Prostate gland (tissue), 2 donors: ENCODE measurements around the gene PCDH9. TPM values are rescaled to one million over a fixed set of nuclear protein-coding genes. Genes with fewer than 3 reads are reported as not detected.

ENCODE experiments used
- DNase-seq: peaks from one replicate; pipeline ENCODE4 v3.0.0-alpha.2; 2019; ENCODE audit warnings: low spot score
- H3K27ac ChIP-seq, 2 donors: fragments of 200-600 bp; sonication (generic); 2 replicates each; pipeline ENCODE4 v1.5.1; 2017 to 2019
- H3K27me3 ChIP-seq: fragments of 200-600 bp; sonication (generic); replicated peaks from 2 replicates; pipeline ENCODE4 v1.5.1; 2019; ENCODE audit not compliant: insufficient read depth
- H3K36me3 ChIP-seq, 2 donors: fragments of 200-600 bp; sonication (generic); 1 replicate in 1 of 2; 2 replicates in 1 of 2; pipeline versions ENCODE4 v1.5.1 to v1.8.1; 2017 to 2019
- H3K4me1 ChIP-seq: fragments of 200-600 bp; sonication (generic); replicated peaks from 2 replicates; pipeline ENCODE4 v1.5.1; 2019
- H3K4me3 ChIP-seq, 2 donors: fragments of 200-600 bp; sonication (generic); 2 replicates each; pipeline ENCODE4 v1.5.1; 2017 to 2019
- H3K9me3 ChIP-seq: fragments of 200-600 bp; sonication (generic); 2 replicates; pipeline ENCODE4 v1.5.1; 2017
- POLR2A ChIP-seq: fragments of 450-650 bp; IDR thresholded peaks from one replicate; pipeline ENCODE4 v1.6.1; 2016; ENCODE audit warnings: antibody characterized with exemption, mild to moderate bottlenecking
- POLR2AphosphoS5 ChIP-seq: sonication (generic); formaldehyde crosslinking; IDR thresholded peaks from one replicate; pipeline ENCODE4 v1.6.1; 2017; ENCODE audit warnings: antibody characterized with exemption
- WGBS: methylation state at CpG from one replicate; pipeline ENCODE4 v1.1.5; 2018; 5-methylcytosine and 5-hydroxymethylcytosine counted together
- intact Hi-C: fragments of 100-400 bp; cut with DNase I; formaldehyde crosslinking; loops from one replicate; pipeline ENCODE4 v1.14.2; 2022
- total RNA-seq, 2 donors: library from RNA; depleted of rRNA; stranded (reverse); fragments of >200 nt; gene quantifications; one replicate each; pipeline ENCODE4 v1.1.0, GENCODE V29; 2016
- TF ChIP-seq, protein P1 (sequence below), 4 experiments: fragments of 200-600 bp in 2 of 4; fragments of 450-650 bp in 2 of 4; sonication (generic) in 2 of 4; IDR thresholded peaks; 1 replicate in 3 of 4; 2 replicates in 1 of 4; pipeline ENCODE4 v1.5.1; 2016 to 2019; ENCODE audit warnings: antibody characterized with exemption in 4 of 4, mild to moderate bottlenecking in 2 of 4, moderate library complexity in 2 of 4

Gene PCDH9
- total RNA-seq, 2 donors from 2014 or later: 1.8 to 5.5 TPM

DNA sequence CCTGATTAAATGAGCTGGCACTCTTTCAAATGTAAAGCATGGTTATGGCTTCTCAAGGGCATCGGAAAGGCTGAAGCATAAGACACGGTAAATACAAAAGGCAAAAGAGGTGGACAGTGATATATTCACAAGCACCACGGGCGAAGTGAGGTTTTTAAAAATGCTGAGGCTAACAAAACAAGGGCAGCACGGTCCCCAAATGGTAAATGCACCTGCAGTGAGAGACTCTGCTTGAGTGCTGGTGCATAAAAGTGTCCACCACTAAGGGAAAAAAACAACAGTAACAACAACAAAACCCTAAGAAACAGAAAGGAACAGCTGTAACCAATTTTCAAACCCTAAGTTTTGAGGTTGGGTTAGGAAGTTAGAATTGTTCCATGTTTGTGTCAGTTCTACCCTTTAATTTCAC lies 234.9 kb downstream of the PCDH9 start:
- Histone ChIP-seq H3K36me3 (no peaks in the 10 kb centered on the region), H3K27me3 (no peaks in the 10 kb centered on the region), H3K4me1 (no peaks in the 10 kb centered on the region), H3K4me3 (no peak overlapping the region), H3K27ac (no peak overlapping the region), H3K9me3 (no peaks in the 10 kb centered on the region)
- DNase-seq: no peak
- 90% methylated on average over 5 of the region's 5 CpGs for WGBS
- intact Hi-C loops: no loop called here
- TF ChIP-seq POLR2AphosphoS5: no peak
- TF ChIP-seq, protein P1, sequence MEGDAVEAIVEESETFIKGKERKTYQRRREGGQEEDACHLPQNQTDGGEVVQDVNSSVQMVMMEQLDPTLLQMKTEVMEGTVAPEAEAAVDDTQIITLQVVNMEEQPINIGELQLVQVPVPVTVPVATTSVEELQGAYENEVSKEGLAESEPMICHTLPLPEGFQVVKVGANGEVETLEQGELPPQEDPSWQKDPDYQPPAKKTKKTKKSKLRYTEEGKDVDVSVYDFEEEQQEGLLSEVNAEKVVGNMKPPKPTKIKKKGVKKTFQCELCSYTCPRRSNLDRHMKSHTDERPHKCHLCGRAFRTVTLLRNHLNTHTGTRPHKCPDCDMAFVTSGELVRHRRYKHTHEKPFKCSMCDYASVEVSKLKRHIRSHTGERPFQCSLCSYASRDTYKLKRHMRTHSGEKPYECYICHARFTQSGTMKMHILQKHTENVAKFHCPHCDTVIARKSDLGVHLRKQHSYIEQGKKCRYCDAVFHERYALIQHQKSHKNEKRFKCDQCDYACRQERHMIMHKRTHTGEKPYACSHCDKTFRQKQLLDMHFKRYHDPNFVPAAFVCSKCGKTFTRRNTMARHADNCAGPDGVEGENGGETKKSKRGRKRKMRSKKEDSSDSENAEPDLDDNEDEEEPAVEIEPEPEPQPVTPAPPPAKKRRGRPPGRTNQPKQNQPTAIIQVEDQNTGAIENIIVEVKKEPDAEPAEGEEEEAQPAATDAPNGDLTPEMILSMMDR (IDR thresholded peaks at IDR 0.05): no peak
- no peak for TF ChIP-seq POLR2A

DNA sequence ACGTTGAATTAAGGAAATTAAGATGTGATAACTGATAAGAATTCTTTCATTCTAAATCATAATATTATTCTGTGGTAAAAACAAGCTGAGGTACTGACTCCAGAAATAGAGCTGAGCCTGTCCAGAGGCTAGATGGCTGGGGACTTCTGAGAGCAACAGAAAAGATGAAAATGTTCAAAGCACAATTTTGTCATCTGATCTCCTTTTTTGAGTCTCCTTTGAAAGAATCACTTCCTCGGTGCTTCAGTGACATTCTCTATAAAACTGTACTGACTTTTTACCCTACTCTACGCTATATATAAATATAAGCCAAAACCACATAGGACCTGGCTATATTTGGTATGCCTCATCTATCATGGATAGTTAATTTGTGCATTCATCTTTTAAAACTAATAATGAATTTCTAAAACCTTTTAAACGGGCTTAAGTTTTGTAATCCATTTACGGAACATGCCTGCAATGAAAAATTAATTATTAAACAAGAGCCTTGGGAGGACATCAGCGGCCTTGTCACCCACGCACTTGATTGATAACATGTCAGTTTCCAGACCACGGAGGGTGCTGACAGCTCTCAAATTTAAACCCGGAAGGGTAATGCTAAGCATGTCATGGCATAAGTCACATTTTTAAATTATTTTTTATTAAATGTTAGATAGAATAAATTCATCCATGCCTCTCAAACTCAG lies 235.5 kb downstream of the PCDH9 start:
- Histone ChIP-seq H3K9me3 (no peaks in the 10 kb centered on the region), H3K4me3 (no peak overlapping the region), H3K27me3 (no peaks in the 10 kb centered on the region), H3K4me1 (no peaks in the 10 kb centered on the region), H3K27ac (no peak overlapping the region), H3K36me3 (no peaks in the 10 kb centered on the region)
- intact Hi-C loops: no loop called here
- WGBS: 78% methylated on average over 9 of the region's 9 CpGs
- DNase-seq: no peak
- TF ChIP-seq POLR2A (no peak), POLR2AphosphoS5 (no peak)
- TF ChIP-seq, protein P1 (IDR thresholded peaks at IDR 0.05): no peak

DNA sequence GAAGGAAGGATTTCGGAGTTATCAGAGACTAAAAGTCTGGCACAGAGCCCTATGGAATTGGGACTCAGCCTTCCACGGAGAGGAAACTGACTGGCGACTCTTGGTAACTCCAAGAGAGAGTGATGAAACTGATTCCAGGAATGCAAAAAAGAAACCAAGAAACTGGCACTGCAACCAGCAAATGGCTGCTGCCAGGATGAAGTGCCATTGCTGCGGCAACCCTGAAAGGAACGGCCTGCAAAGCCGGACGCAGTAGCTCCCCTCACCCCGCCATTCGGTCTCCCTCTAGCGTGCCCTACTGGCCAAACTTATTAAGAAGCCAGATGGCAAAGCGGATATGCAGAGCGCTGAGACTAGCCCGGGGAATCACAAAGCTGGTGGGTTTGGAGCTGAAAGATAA lies 236.0 kb downstream of the PCDH9 start:
- whole genome bisulfite sequencing: 50% methylated on average over 13 of the region's 13 CpGs
- DNase-seq: no peak
- no peak overlapping the region for H3K4me3 ChIP-seq
- intact Hi-C loops: no loop called here
- no peaks in the 10 kb centered on the region for H3K4me1 ChIP-seq
- TF ChIP-seq POLR2A: no peak
- TF ChIP-seq POLR2AphosphoS5: no peak
- TF ChIP-seq, protein P1 (IDR thresholded peaks at IDR 0.05): no peak
- no peaks in the 10 kb centered on the region for H3K36me3 ChIP-seq
- H3K27me3 ChIP-seq: no peaks in the 10 kb centered on the region
- no peaks in the 10 kb centered on the region for H3K9me3 ChIP-seq
- H3K27ac ChIP-seq: no peak overlapping the region

DNA sequence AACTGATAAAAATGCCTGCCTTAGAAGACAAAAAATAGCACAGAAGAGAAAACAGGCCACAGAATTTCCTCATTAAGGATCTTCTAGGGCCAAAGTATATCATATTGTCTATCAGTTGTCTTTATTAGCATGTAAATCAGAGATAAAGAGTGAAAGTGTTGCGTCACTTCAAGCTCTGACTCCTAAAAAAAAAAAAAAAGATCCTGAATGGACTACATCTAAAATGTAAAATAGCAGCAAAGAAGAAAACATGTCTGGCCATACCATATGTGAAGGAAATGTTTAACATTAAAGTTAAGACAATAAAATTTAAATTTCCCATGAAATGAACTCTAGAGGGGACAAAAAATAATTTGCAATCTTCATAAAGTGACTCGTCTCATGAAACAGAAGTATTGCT lies 237.4 kb downstream of the PCDH9 start:
- TF ChIP-seq POLR2AphosphoS5: no peak
- TF ChIP-seq, protein P1 (IDR thresholded peaks at IDR 0.05): no peak
- no peak for TF ChIP-seq POLR2A
- H3K4me1 ChIP-seq: no peaks in the 10 kb centered on the region
- no peak for DNase-seq
- H3K27me3 ChIP-seq: no peaks in the 10 kb centered on the region
- no peak overlapping the region for H3K4me3 ChIP-seq
- no peaks in the 10 kb centered on the region for H3K9me3 ChIP-seq
- H3K27ac ChIP-seq: no peak overlapping the region
- intact Hi-C loops: no loop called here
- no peaks in the 10 kb centered on the region for H3K36me3 ChIP-seq
- 47% methylated on average over 2 of the region's 2 CpGs for WGBS

DNA sequence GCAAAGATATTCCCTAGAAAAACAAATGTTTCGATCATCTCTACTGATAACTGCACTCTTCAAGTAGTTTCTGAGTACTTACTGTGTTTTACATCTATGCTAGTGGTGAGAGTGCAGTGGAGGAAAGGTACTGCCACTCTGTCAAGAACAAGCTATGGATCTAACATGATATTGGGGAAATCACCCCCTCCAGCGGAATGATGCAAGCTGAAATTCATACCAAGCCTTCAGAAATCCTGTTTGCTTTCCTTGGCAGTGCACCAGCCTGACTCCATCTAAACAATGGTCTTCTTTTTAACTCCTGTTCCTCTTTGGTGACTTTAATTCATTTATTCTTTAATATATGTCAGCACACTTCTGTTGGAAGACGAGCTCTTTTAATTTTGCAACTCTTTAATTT lies 238.0 kb downstream of the PCDH9 start:
- Histone ChIP-seq H3K9me3 (no peaks in the 10 kb centered on the region), H3K27me3 (no peaks in the 10 kb centered on the region), H3K27ac (no peak overlapping the region), H3K36me3 (no peaks in the 10 kb centered on the region), H3K4me3 (no peak overlapping the region), H3K4me1 (no peaks in the 10 kb centered on the region)
- intact Hi-C loops: no loop called here
- DNase-seq: no peak
- no peak for TF ChIP-seq POLR2AphosphoS5
- TF ChIP-seq, protein P1 (IDR thresholded peaks at IDR 0.05): no peak
- no peak for TF ChIP-seq POLR2A
- WGBS: 52% methylated on average over 3 of the region's 3 CpGs
